K562 (cell line): ENCODE results near the gene EPB41L2.

Experiments used
- DNMT1 ChIP-seq: fragments of 450-650 bp; IDR thresholded peaks from 2 replicates; pipeline ENCODE4 v1.6.1; 2016; ENCODE audit warnings: antibody characterized with exemption, mild to moderate bottlenecking
- EP300 ChIP-seq: IDR thresholded peaks from 2 replicates; pipeline ENCODE4 v1.6.1; 2012; ENCODE audit warnings: low read length, improper control_type of control experiment
- HIVEP1 ChIP-seq: fragments of 250-450 bp; sonication (Bioruptor Pico); IDR thresholded peaks from 2 replicates; pipeline ENCODE4 v1.4.0; 2020; ENCODE audit warnings: mild to moderate bottlenecking
- HMG20B ChIP-seq: fragments of 250-450 bp; sonication (Bioruptor Pico); IDR thresholded peaks from 2 replicates; pipeline ENCODE4 v1.5.0; 2021; ENCODE audit warnings: mild to moderate bottlenecking
- RCOR1 ChIP-seq, 2 experiments: IDR thresholded peaks; 2 replicates each; pipeline ENCODE4 v1.6.1; 2012; ENCODE audit warnings: low read depth in 2 of 2, low read length in 2 of 2, borderline replicate concordance in 1 of 2, improper control_type of control experiment in 1 of 2
- SMC3 ChIP-seq: conservative IDR thresholded peaks from 2 replicates; pipeline ENCODE4 v1.6.1; 2011; ENCODE audit warnings: low read depth, low read length, improper control_type of control experiment; ENCODE audit not compliant: insufficient read depth
- TSC22D4 ChIP-seq: fragments of 450-650 bp; IDR thresholded peaks from 2 replicates; pipeline ENCODE4 v1.6.1; 2016; ENCODE audit warnings: missing genetic modification characterization, missing biosample characterization, control low read depth
- YY1 ChIP-seq, 3 experiments: IDR thresholded peaks; 2 replicates each; pipeline ENCODE4 v1.6.1; 2011; ENCODE audit warnings: low read length in 2 of 3, mild to moderate bottlenecking in 2 of 3, moderate library complexity in 2 of 3, borderline replicate concordance in 1 of 3, control low read depth in 1 of 3, low read depth in 1 of 3; ENCODE audit not compliant: insufficient read depth in 3 of 3, insufficient replicate concordance in 2 of 3, control insufficient read depth in 1 of 3, insufficient read length in 1 of 3; ENCODE audit errors: extremely low read depth in 1 of 3
- ZFP1 ChIP-seq: fragments of 450-650 bp; formaldehyde crosslinking; IDR thresholded peaks from 2 replicates; pipeline ENCODE4 v1.4.0; 2020; ENCODE audit warnings: mild to moderate bottlenecking, mixed read lengths
- ZNF354B ChIP-seq: fragments of 250-450 bp; sonication (Bioruptor Pico); IDR thresholded peaks from 2 replicates; pipeline ENCODE4 v1.4.0; 2020

- TF ChIP-seq EP300 (no peak), HMG20B (CRISPR knock-in tag) (no peak), ZNF354B (CRISPR knock-in tag) (no peak), TSC22D4 (tag) (no peak), YY1 (IDR thresholded peaks at IDR 0.05; ENCODE audit: borderline replicate concordance in 1 of 3, control insufficient read depth in 1 of 3, extremely low read depth in 1 of 3, insufficient read depth in 3 of 3, insufficient read length in 1 of 3, insufficient replicate concordance in 2 of 3, low read depth in 1 of 3, low read length in 2 of 3) (no peak), DNMT1 (no peak), RCOR1 (IDR thresholded peaks at IDR 0.05; ENCODE audit: borderline replicate concordance in 1 of 2, low read depth in 2 of 2, low read length in 2 of 2) (no peak), HIVEP1 (no peak), SMC3 (no peak), ZFP1 (CRISPR knock-in tag) (no peak)
Measured at GRCh38 chr6:130913120-130913519, 149.9 kb downstream of the EPB41L2 start.
